Measurements from ENCODE around the gene SUMO3.

DNA sequence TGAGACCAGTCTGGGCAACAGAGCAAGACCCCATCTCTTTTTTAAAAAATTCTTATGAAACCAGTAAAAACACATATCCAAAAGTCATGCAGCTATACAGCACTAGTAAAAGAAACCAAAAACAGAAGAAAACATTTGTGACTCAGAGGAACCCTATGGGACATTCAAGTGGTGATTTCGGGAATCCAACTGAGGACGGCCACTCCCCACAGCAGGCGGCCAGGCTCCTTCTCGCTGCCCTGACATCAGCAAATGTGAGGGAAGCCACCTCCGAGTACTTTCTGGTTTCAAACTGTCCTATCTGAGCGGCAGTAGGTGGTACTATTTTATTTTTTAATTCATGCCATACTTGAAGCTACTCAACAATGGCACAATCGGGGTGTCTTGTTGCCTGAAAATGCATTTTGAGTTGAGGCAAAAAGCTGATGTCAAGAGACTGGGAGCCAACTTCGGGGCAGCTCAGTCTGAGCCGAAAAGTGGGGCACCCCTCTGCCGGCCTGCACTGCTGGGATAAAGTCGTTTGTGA lies 3.3 kb downstream of the SUMO3 start:
- no peak for TF ChIP-seq EZH2 (IDR thresholded peaks at IDR 0.05; ENCODE audit: low read length, missing control alignments)
- TF ChIP-seq CTCF (conservative IDR thresholded peaks at IDR 0.05 in 1 of 2, IDR thresholded peaks at IDR 0.05 in 1 of 2; ENCODE audit: low read depth in 1 of 2, low read length in 2 of 2), result no peak

All from fibroblast of lung (primary cell).